Fibroblast of skin of right quadriceps (primary cell): Measurements from ENCODE around the gene TBRG4.

Experiments used
- DNase-seq: peaks from one replicate; pipeline ENCODE4 v3.0.0-alpha.2; 2013

The TBRG4 gene

GRCh38 chr7:45050198-45050597, 61.3 kb downstream of the TBRG4 start:
- DNase-seq, result no peak
